Activated CD8-positive, alpha-beta memory T cell treated with anti-CD3 and anti-CD28 coated beads, Interleukin-2, amount 50 U/mL, for 24 hours (primary cell): Measurements from ENCODE around the gene IL36B.

Experiments used
- DNase-seq: peaks from one replicate; pipeline ENCODE4 v3.0.0-alpha.2; 2020; ENCODE audit errors: extremely low read depth

IL36B gene

GRCh38 chr2:113056521-113056920, 3.9 kb upstream of the IL36B start:
- no peak for DNase-seq

- DNase-seq = no peak
Observed at GRCh38 chr2:113054066-113054465, 1.4 kb upstream of the IL36B start.

DNA sequence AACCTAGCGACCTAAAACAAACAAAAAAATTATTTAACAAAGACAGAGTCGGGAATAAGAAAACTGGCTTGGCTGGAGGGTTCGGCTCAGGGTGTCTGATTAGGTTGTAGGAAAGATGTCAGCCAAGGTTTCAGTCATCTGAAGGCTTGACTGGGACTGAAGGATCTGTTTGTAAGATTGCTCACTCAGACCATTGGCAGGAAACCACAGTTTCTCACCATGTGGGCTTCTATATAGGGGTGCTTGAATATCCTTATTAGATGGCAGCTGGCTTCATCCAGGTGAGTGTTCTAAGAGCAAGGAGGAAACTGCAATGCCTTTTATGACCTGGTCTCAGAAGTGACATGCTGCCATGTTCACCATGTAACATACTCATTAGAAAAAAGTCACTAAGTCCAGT, 999 bp upstream of the IL36B start:
- DNase-seq = no peak

DNA sequence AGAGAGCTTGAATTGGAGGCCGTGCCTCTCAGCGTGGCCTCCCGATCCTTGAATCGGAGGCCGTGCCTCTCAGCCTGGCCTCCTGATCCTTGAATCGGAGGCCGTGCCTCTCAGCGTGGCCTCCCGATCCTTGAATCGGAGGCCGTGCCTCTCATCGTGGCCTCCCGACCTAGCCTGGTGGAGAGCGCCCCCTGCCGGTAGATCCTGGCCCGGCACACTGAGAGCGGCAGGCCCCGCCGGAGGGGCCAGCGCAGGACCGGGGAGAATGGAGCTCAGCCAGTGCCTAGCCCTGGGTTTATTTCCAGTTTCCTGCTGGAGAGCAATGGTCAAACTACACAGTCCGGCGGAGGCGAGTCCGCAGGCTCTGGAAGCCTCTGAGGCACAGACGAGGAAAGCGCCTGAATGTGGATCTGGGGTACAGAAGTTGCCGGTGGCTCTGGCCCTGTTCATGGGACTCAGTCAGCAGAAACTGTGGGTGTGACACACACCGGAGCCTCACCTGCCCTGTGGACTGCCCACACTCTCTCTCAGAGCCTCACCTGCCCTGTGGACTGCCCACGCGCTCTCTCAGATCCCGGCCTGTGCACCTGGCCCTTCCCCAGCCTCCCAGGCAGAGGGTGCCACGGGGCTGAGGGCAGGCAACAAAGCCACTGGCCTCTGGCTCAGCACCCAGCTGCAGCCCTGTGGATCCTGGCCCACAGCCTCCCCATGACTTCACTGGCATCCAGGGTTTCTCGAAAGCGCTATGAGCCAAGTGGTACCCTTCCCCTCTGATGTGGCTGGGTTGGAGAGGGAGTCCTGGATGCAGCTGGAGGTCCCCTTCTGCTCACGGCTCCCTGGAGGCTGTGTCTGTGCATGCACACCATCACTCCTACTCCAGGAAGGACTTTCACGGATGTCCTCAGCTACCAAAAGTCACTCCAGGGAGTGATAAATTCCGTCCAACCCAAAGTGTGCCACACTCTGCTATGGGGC, 1.5 kb downstream of the IL36B start:
- no peak for DNase-seq

DNA sequence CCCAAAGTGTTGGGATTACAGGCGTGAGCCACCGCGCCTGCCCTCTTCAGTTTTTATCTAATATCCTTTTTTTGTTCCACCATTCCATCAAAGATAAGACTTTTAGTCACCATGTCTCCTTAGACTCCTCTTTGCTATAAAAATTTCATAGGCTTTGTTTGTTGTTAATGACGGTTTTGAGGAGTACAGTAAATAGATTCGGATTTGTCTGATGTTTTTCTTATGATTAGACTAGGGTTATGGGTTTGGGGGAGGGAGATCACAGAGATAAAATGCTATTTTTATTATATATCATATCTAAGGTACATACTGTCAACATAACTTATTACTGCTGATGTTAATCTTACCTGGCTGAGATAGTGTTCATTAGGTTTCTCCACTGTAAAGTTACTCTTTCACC, 6.2 kb downstream of the IL36B start:
- DNase-seq = no peak

DNA sequence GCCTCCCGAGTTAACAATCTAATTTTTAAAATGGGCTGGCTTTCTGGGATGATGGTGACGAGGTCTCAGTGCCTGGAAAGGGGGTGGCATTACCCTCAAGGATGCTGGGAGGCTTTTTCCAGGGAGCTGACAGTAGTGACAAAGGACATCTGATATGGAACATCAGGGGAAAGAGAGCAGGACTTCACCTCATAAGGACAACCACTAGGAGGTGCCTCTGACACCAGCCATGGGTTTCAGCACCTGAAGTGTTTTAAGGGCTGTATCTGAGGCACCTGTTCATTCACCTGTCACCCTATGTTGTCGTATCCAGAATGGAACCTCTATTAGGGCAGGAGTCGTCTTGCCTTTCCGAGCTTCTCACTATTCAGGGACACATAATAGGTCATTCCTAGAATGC, 10.8 kb downstream of the IL36B start:
- no peak for DNase-seq

DNA sequence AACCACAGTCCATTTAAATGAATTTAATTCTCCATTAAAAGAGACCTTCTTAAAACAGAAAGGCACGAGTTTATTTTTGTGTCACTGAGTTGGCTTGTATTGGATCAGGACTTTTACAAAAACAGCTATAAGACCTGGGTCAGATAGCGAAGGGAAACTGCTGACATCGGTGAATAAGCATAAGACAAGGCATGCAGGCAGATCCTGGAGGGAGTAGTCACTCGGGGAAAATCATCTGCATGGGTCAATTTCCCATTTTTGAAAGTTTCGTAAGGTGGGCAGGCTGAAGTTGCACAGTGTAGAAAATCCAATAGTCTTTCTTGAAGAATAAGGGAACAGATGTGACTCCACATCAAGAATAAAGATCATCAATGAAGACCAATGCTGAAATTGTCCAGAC, 12.9 kb downstream of the IL36B start:
- DNase-seq = no peak

DNA sequence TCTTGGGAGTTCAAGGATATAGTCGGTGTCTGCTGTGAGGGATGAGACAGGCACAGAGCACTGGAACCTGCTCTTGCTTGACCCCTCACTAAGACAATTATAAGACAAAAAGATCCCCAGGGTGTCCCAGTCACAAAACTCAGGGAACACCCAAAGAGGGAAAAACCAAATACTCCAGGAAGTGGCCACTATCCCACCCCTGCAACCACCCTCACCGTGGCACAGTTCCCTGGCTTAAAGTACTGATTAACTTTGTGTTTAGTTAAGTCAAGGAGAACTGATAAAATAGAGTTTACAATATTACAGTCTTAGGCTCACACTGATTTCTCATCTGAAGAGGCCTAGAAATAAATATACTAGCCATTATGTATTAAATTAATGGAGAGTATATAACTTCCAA, 13.5 kb downstream of the IL36B start:
- DNase-seq = no peak

DNA sequence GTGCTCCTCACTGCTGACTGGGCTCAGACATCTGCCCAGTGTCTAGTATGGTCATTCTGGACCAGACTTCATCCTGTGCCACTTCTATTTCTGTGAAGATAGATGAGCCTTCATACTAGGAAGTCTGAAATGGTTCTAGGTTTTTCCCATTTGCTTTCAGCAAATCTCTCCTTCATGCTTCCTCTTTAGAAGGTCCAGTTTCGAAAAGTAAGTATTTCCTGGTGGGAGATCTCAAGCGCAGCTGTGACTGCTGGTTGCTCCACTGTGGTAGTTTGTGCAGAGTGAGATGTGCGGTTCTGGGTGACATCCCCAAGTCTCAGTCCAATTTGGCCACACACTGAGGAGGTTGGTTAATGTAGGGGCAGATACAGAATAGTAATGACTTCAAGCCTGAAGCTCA, 14.4 kb downstream of the IL36B start:
- DNase-seq = no peak

DNA sequence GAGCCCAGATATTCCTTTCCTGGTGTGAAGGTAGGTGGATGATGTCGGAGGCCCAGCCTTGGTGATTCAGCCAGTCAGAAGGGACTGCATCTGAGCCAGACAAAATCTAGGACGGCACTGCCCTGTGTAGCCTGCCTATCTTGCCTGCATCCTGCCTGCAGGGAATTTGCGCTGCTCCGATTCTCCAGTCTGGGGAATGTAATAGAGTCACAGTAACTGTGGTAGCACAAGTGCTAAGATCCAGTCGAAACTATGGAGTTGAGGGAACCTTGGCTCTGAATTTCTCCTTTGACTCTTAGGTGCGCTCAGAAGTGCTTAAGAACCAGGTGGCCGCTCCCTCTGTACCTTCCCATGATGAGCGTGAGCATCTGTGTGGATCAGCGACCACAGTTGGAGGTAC, 15.9 kb downstream of the IL36B start:
- no peak for DNase-seq

- DNase-seq = no peak
Observed at GRCh38 chr2:113034016-113034415, 18.7 kb downstream of the IL36B start.

GRCh38 chr2:113032737-113033136, 19.9 kb downstream of the IL36B start:
- no peak for DNase-seq

GRCh38 chr2:113028112-113028511, 24.6 kb downstream of the IL36B start:
- no peak for DNase-seq

DNA sequence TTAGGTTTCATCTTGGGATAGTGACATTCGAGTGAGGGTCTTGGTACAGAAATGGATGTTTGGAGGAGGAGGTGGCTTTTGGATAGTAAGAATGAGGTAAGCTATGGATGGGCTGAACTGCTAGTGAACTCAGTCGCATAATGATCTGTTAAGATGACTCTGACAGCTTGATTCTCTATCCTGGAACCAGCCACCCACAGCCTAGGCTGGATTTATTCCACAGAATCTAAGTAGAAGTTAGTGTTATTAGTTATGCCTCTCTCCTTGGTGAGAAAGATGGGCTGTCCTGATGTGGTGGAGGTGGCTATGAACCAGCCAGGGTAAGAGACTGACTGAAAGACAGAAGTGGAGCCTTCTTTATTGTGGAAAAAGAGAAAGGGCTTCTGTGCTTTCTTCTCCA, 25.0 kb downstream of the IL36B start:
- no peak for DNase-seq

- DNase-seq = no peak
Observed at GRCh38 chr2:113025737-113026136, 26.9 kb downstream of the IL36B start.

DNA sequence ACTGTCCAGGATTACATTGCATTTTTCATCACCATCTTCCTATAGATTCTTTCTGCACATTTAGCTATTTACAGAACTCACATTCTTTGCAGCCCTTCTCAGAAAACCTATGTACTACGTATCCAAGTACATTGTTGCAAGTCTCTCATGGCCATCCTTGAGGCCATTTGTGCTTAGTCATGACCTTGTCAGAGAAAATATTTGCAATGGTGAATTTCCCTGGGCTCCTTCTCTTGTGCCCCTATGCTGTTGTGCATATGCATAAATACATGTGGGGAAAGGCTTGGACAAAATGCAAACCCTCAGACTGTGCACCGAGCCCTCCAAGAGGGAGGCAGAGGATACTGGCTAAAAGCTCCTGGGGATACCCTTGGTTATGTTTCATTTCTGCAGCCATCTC, 27.9 kb downstream of the IL36B start:
- DNase-seq = no peak

DNA sequence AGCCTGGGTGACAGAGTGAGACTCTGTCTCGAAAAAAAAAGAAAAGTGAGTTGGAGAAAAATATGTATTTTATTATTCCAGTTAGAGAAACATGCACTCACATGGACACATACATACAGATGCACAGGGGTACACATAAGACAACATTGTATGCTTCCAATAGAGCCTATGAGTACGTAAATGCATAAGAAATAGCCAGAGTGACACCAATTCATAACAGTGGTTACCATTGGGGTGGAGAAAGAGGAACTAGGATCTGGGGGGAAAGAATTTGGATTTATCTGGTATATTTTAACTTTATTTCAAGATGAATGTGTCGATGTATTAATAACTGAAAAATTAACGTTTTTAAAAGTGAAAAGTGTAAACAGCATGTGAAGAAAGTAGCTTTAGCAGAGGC, 31.4 kb downstream of the IL36B start:
- no peak for DNase-seq

GRCh38 chr2:113018509-113018908, 34.2 kb downstream of the IL36B start:
- DNase-seq = no peak

DNA sequence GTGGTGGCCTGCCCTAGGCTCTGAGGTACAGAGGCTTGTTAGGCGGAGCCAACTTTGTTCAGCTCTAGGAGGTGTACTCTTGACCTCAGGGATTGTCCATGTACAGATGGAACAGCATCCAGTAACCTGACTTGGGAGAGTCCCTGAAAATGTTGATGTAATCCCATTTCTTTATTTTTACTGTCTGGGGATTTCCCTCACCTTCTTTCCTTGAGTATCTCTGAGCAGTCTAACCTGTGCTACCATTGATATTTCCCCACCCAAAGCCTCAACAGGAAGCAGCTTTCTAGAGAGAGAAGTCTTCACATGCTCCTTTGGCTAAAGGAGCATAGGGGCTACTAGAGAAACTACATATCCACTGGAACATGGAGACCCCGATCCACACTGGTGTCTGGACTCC, 37.0 kb downstream of the IL36B start:
- DNase-seq = no peak

DNA sequence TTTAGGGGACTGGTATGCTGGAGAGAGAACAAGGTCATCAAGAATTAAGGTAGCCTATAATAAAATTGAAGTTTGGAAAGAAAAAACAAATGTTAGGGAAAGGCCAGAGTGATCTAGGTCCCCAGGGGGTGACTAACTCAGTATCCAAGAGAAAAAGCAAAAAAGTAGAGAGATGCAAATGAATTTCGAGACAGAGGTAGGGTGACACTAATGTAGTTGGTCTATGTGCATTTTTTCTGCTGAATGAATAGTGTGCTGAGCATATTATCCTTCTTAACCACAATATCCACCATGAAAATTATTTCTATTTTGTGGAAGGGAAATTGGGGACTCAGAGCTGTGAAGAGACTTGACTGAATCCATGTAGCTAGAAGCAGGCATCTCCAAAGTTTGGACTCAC, 37.6 kb downstream of the IL36B start:
- DNase-seq = no peak

- DNase-seq = no peak
Observed at GRCh38 chr2:113014067-113014466, 38.6 kb downstream of the IL36B start.

DNA sequence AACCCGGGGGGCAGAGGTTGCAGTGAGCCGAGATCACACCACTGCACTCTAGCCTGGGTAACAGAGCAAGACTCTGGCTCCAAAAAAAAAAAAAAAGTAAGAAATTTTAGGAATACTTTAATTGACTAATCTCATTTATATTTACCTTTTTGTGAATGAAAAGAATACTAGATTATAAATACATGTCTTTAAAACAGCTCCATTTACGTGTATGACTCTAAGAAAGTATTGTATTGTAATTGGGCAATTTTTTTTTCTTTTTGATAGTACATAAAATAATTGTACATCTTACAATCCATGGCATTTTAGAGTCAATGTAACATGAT, 39.4 kb downstream of the IL36B start:
- DNase-seq = no peak

GRCh38 chr2:113012436-113013335, 40.0 kb downstream of the IL36B start:
- no peak for DNase-seq
